ENCODE data around the gene TMCO1. TPM values are rescaled to one million over a fixed set of nuclear protein-coding genes. Genes with fewer than 3 reads are reported as not detected.
A peak's percentile ranks its signal among the peaks of the same experiment; 100 is the strongest.

The TMCO1 gene
- total and polyA plus RNA-seq, 4 donors: 47.6 to 84.5 (median 64.5) TPM

DNA sequence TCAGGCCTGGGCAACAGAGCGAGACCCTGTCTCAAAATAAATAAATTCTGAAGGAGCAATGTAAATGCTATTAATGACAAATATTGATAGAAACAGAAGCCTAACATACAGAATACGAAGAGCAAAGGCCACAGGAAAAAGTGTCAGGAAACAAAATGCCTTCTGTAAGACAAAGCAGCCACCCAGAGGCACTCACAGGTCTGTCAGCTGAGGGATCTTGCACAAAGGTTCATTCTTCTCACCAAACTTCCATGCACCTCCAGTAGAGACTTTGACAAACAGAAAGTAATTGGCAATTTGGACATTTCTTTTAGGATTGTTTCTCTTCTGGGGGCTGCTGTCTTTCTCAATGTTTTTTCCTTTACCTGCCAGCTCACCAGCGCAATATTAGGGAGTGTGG, 69.1 kb downstream of the TMCO1 start:
- 63 to 90% methylated on average over 3 of the region's 3 CpGs for WGBS, 2 donors
- no peaks in the 10 kb centered on the region for H3K9me3 ChIP-seq (ENCODE audit: control insufficient read depth in 4 of 4, insufficient read depth in 3 of 4, low read length in 3 of 4)
- H3K4me1 ChIP-seq (ENCODE audit: control insufficient read depth in 5 of 5, insufficient read depth in 5 of 5, low read length in 5 of 5): peaks cover 0 to 29% (median 5%) of the 10 kb centered on the region in 5 donors
- ATAC-seq (ENCODE audit: insufficient read depth, low FRiP score) (no peak), DNase-seq (no peak)
- no peaks in the 10 kb centered on the region for H3K27me3 ChIP-seq (ENCODE audit: control insufficient read depth in 3 of 3, insufficient read depth in 3 of 3, low read length in 2 of 3)
- no peak overlapping the region for H3K27ac ChIP-seq (ENCODE audit: low read depth in 1 of 2, low read length in 1 of 2)
- TF ChIP-seq, protein P1, sequence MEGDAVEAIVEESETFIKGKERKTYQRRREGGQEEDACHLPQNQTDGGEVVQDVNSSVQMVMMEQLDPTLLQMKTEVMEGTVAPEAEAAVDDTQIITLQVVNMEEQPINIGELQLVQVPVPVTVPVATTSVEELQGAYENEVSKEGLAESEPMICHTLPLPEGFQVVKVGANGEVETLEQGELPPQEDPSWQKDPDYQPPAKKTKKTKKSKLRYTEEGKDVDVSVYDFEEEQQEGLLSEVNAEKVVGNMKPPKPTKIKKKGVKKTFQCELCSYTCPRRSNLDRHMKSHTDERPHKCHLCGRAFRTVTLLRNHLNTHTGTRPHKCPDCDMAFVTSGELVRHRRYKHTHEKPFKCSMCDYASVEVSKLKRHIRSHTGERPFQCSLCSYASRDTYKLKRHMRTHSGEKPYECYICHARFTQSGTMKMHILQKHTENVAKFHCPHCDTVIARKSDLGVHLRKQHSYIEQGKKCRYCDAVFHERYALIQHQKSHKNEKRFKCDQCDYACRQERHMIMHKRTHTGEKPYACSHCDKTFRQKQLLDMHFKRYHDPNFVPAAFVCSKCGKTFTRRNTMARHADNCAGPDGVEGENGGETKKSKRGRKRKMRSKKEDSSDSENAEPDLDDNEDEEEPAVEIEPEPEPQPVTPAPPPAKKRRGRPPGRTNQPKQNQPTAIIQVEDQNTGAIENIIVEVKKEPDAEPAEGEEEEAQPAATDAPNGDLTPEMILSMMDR (IDR thresholded peaks at IDR 0.05; ENCODE audit: control extremely low read depth, extremely low read depth): no peak
- H3K9ac ChIP-seq (ENCODE audit: insufficient read depth in 1 of 2, low read length in 2 of 2): no peak overlapping the region
- H3K36me3 ChIP-seq (ENCODE audit: control insufficient read depth in 4 of 4, insufficient read depth in 4 of 4, low read length in 4 of 4): peaks cover 0 to 4% (median 0%) of the 10 kb centered on the region in 4 donors
- H3K4me3 ChIP-seq: no peak overlapping the region

DNA sequence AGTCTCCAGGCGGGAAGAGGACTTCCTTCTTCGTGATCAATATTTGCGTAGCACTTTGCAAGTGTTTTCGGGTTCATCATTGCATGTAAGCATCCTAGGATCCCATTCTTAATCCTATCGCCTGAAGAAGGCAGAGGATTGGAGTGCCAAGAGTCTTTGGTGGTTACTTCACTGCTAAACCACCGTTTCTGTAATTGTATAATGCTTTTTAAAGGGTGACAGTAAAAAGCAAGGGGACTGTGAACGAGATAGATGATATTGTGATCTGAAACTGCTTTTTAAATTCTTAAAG, 70.0 kb downstream of the TMCO1 start:
- no peak for DNase-seq
- TF ChIP-seq, protein P1 (IDR thresholded peaks at IDR 0.05; ENCODE audit: control extremely low read depth, extremely low read depth): no peak
- Histone ChIP-seq H3K27ac (ENCODE audit: low read depth in 1 of 2, low read length in 1 of 2) (peak overlapping the region; percentile 61 to 79), H3K9ac (ENCODE audit: insufficient read depth in 1 of 2, low read length in 2 of 2) (peak overlapping the region in 1 of 2 donors; percentile 83), H3K4me3 (peak overlapping the region; percentile 48), H3K27me3 (ENCODE audit: control insufficient read depth in 3 of 3, insufficient read depth in 3 of 3, low read length in 2 of 3) (no peaks in the 10 kb centered on the region), H3K9me3 (ENCODE audit: control insufficient read depth in 4 of 4, insufficient read depth in 3 of 4, low read length in 3 of 4) (no peaks in the 10 kb centered on the region), H3K36me3 (ENCODE audit: control insufficient read depth in 4 of 4, insufficient read depth in 4 of 4, low read length in 4 of 4) (peaks cover 0 to 4% (median 0%) of the 10 kb centered on the region in 4 donors), H3K4me1 (ENCODE audit: control insufficient read depth in 5 of 5, insufficient read depth in 5 of 5, low read length in 5 of 5) (peaks cover 0 to 29% (median 5%) of the 10 kb centered on the region in 5 donors)
- no peak for ATAC-seq (ENCODE audit: insufficient read depth, low FRiP score)
- WGBS, 2 donors: 0 to 1% methylated on average over 7 of the region's 7 CpGs

DNA sequence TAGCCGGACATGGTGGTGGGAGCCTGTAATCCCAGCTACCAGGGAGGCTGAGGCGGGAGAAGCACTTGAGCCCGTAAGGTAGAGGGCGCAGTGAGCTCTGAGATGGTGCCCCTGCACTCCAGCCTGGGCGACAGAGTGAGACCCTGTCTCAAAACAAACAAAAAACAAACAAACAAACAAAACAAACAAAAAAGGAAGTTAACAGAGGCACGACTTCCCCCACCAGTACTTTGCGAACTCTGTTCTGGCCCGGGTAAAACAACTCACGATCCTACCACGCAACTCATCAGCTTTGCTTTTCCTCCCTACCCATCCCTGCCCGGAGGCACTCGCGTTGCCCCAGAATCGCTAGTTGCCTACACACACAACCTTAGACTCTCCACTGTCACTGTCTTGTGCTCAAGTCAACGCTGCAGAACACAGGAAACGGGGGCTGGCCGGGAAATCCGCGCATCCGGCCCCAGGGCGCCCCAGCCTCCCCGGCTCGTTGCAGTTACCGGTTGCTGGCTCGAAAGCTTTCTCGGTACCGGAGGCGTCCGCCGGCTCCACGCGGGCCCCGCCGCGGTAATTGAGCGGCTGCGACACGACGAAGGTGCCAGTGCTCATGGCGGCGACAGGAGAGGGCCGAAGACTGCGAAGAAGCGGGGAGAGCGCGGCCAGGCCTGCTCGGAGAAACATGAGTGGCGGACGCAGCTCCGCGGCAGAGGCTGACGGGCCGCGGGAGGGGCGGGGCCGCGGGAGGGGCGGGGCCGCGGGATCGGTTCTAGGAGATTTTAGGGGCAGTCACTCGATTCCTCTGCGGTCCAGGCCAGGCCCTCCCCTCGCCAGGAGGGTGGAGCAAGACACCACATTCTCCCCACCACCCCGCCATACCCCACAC, 70.5 kb downstream of the TMCO1 start, which contains the start of gene ALDH9A1:
Gene ALDH9A1 (minus strand): TSS at position 682 of the 880 bp plus-strand sequence. CDS start 4 bp downstream, at position 678.
- Histone ChIP-seq H3K9ac (ENCODE audit: insufficient read depth in 1 of 2, low read length in 2 of 2) (peak within 1 kb of the TSS; percentile 71 to 97), H3K27ac (ENCODE audit: low read depth in 1 of 2, low read length in 1 of 2) (peak within 1 kb of the TSS; percentile 96 to 99), H3K4me3 (peak within 1 kb of the TSS; percentile 92), H3K4me1 (ENCODE audit: control insufficient read depth in 5 of 5, insufficient read depth in 5 of 5, low read length in 5 of 5) (peaks cover 0 to 29% (median 5%) of the 10 kb centered on the region in 5 donors), H3K9me3 (ENCODE audit: control insufficient read depth in 4 of 4, insufficient read depth in 3 of 4, low read length in 3 of 4) (no peaks in the 10 kb centered on the region), H3K27me3 (ENCODE audit: control insufficient read depth in 3 of 3, insufficient read depth in 3 of 3, low read length in 2 of 3) (no peaks in the 10 kb centered on the region), H3K36me3 (ENCODE audit: control insufficient read depth in 4 of 4, insufficient read depth in 4 of 4, low read length in 4 of 4) (peaks cover 0 to 4% (median 0%) of the 10 kb centered on the region in 4 donors)
- WGBS, 2 donors: 0 to 1% methylated on average over 53 to 65 of the region's 65 CpGs
- peak; percentile 95 for ATAC-seq (ENCODE audit: insufficient read depth, low FRiP score)
- TF ChIP-seq, protein P1 (IDR thresholded peaks at IDR 0.05; ENCODE audit: control extremely low read depth, extremely low read depth): no peak
- peak; percentile 92 to 95 (median 94) for DNase-seq
